GM12801 (cell line): ENCODE results near the gene DIP2C.

Experiments used
- CTCF ChIP-seq: IDR thresholded peaks from one replicate; pipeline ENCODE4 v1.5.1; 2011; ENCODE audit warnings: control low read depth; ENCODE audit not compliant: insufficient read length; ENCODE audit errors: extremely low read depth

DIP2C gene

GRCh38 chr10:591646-592045 is 97.8 kb downstream of the DIP2C start:
- no peak for TF ChIP-seq CTCF

- TF ChIP-seq CTCF = no peak
Observed at GRCh38 chr10:590721-591120, 98.7 kb downstream of the DIP2C start.

GRCh38 chr10:589961-590680 is 99.3 kb downstream of the DIP2C start:
- TF ChIP-seq CTCF = no peak

GRCh38 chr10:588246-589165 is 101.0 kb downstream of the DIP2C start:
- no peak for TF ChIP-seq CTCF

- no peak for TF ChIP-seq CTCF
Observed at GRCh38 chr10:586716-587115, 102.8 kb downstream of the DIP2C start.

GRCh38 chr10:586151-586550 is 103.3 kb downstream of the DIP2C start:
- TF ChIP-seq CTCF = no peak

GRCh38 chr10:585502-585901 is 104.0 kb downstream of the DIP2C start:
- TF ChIP-seq CTCF = no peak
